Peyer's patch (tissue), 4 donors: Measurements from ENCODE around the gene MLH3.

Experiments
- POLR2A ChIP-seq, 2 donors: fragments of 450-650 bp; IDR thresholded peaks; one replicate each; pipeline ENCODE4 v1.5.1; 2017; ENCODE audit warnings: antibody characterized with exemption in 2 of 2, mild to moderate bottlenecking in 2 of 2, moderate library complexity in 2 of 2
- TF ChIP-seq, protein P1 (sequence below), 6 experiments: fragments of 450-650 bp in 4 of 6; fragments of 200-600 bp in 2 of 6; sonication (generic) in 1 of 6; IDR thresholded peaks; one replicate each; pipeline ENCODE4 v1.5.1; 2017 to 2019; ENCODE audit warnings: antibody characterized with exemption in 6 of 6, mild to moderate bottlenecking in 3 of 6, moderate library complexity in 1 of 6

DNA sequence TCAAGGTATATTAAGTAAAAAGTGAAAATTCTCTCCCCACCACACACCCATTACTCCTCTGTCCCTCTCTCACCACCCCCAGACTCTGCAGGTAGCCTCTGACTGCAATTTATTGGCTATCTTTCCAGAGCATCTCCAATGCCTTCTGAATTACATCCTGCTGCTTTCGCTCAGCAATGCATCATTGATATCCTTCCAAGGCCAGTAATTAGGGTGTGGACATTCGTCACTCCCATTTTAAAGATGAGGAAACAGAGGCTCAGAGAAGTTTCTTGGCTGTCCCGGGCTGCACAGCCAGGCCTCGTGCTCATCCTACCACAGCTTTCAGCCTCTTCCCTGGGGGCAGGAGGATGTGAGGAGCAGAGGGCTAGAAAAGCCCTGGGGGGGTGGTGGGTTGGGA is 72.2 kb downstream of the MLH3 start:
- TF ChIP-seq, protein P1, sequence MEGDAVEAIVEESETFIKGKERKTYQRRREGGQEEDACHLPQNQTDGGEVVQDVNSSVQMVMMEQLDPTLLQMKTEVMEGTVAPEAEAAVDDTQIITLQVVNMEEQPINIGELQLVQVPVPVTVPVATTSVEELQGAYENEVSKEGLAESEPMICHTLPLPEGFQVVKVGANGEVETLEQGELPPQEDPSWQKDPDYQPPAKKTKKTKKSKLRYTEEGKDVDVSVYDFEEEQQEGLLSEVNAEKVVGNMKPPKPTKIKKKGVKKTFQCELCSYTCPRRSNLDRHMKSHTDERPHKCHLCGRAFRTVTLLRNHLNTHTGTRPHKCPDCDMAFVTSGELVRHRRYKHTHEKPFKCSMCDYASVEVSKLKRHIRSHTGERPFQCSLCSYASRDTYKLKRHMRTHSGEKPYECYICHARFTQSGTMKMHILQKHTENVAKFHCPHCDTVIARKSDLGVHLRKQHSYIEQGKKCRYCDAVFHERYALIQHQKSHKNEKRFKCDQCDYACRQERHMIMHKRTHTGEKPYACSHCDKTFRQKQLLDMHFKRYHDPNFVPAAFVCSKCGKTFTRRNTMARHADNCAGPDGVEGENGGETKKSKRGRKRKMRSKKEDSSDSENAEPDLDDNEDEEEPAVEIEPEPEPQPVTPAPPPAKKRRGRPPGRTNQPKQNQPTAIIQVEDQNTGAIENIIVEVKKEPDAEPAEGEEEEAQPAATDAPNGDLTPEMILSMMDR (IDR thresholded peaks at IDR 0.05), result no peak
- TF ChIP-seq POLR2A (IDR thresholded peaks at IDR 0.05), result no peak
